GM21576 (cell line): ENCODE measurements around the gene CEP70.
"Not testable (repeated sequence)": the region's sequence is repeated elsewhere in the genome, so short reads cannot be mapped to it uniquely, and the experiment has no call there.

Source experiments
- ATAC-seq: cut with Tn5 transposase; IDR thresholded peaks from one replicate; pipeline ENCODE4 v1.9.1; 2021; ENCODE audit warnings: mild to moderate bottlenecking, moderate library complexity; ENCODE audit not compliant: unreplicated experiment

Gene CEP70

DNA sequence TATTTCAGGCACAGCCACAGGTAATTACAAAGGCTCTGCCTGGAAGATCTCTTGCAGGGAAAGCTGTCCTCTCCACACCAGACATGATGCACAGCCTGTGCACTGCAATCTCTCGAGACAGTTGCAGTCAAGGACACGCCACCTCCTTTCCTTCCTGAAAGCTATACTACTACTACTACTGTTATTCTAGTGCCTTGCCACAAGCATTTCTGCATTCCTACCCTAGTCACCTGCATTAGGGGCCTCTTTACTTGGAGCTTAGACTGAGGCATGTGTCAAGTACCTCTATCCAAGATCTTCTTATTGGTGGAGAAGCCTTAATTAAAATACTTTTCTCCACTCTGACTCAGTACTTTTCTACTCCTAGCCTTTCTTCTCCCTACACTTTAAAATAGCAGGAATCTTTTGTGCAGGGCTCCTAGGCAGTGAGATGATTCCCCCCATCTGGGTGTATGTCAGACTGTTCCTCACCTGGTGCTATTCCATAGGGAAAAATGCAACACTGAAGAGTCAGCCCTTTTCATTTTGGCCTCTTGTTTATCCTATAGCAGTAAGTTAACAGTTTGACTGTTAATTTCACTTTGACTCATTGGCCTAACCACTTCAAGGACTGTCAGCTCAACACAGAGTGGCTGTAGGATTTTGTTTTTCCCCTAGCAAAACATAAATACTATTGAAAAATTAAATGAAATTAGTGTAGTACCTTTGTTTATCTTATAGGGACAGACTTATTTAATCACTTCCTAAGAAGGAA lies 80.8 kb downstream of the CEP70 start:
- ATAC-seq: peak; percentile 69

DNA sequence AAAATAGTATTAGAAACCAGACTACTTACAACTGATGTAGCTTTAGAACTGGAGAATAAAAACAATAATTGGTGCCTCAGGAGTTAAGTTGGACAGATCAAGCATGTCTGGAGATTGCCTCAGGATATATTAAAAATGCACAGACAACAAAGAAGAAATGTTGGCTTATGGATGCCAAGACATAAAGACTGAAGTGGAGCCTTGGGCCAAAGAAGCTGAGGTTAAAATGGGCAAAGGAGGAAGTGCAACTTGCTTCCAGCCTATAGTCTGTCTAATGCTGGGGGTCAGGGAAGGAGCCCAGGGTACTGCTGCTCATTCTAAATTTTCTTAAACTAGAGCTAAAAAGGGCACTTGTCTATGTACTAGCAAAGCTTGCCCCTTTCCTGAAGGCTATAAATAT lies 82.1 kb downstream of the CEP70 start:
- no peak for ATAC-seq

GRCh38 chr3:138509586-138509985 lies 84.5 kb downstream of the CEP70 start:
- no peak for ATAC-seq

DNA sequence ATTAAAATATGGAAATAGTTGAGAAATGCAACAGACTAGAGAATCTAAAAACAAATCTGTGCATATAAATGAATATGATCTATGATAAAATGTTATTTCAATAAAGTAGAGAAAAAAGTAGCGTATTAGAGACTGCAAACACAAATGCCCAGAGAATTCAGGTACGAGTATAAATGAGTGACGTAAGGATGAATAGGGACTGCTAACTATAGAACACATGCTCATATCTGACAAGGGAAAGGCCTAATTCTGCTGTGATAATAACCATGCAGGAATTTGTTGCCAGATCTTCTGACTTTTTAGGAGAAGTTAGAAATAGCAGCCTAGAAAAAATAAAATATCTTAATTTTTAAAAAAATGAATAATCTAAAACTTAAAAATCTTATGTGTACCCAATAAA lies 86.5 kb downstream of the CEP70 start:
- no peak for ATAC-seq

GRCh38 chr3:138498991-138499390 lies 95.1 kb downstream of the CEP70 start:
- ATAC-seq: no peak

- ATAC-seq: no peak
Observed at GRCh38 chr3:138497851-138498250, 96.2 kb downstream of the CEP70 start.

GRCh38 chr3:138497021-138497420 lies 97.0 kb downstream of the CEP70 start:
- no peak for ATAC-seq

GRCh38 chr3:138496436-138496835 lies 97.6 kb downstream of the CEP70 start:
- no peak for ATAC-seq

GRCh38 chr3:138495638-138496037 lies 98.4 kb downstream of the CEP70 start:
- ATAC-seq: not testable (repeated sequence)

DNA sequence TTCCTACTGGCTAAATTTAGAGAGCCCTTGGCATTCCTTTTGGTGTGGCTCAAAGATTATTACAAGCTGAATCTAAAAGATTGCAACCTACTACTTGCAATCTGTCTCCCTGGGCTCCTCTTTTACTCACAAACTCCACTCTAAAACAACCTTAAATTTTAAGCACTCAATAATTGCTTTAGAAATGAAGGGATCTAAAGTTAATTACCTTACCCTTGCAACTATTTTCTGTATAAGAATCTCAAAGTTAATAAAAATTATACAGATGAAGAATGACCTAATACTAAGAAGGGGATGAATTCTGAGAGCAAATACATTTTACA lies 99.5 kb downstream of the CEP70 start:
- ATAC-seq: no peak

DNA sequence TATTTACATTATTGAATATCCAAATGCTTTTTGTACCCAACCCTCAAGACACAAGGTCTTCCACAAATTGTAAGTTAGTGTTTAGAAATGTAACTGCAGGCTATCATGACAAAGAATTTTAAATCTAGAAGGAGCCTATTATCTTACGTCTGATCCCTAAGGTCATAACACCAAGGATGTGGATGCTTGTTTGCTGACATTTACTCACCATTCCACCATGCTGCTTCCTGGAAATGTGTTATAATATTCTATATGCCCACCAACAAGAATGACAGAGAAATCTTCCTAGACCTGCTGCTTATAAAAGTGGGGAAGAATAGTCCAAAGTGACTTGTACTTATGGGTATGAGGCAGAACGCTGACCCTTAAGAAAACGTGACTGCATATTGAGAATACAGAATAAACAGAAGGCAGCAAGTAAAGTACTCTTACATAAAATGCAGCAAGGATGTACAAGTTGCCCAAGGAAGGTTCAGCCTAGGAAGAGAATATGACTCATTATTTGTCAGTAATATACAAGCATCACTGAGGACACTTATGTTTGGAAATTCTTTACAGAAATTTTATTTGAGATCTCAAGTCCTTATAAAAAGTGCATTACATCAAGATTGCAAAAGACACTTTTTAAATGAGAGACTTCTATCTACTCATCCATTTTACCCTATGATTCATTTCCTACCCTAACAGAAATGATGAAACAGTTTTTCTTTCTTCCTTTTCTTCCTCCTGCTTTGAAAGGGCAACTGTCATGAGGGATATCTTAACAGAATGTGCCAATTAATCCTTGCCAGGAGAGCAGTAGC lies 100.1 kb downstream of the CEP70 start:
- no peak for ATAC-seq

GRCh38 chr3:138492980-138493675 lies 100.9 kb downstream of the CEP70 start:
- ATAC-seq: no peak

DNA sequence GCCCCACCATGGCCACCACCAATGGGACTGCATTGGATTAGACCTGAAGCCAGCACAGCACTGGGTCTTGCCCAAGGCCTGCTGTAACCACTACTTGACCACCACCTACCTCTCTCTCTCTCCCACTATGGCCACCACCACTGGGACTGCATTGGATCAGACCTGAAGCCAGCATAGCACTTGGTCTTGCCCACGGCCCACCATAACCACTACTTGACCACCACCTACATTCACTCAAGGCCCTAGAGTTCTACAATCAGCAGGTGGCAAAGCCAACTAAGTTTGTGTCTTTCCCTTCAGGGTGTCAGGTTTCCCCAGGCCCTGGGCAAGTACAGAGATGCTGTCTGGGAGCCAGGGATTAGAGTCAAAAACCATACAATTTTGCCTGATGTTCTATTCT lies 102.1 kb downstream of the CEP70 start:
- no peak for ATAC-seq

DNA sequence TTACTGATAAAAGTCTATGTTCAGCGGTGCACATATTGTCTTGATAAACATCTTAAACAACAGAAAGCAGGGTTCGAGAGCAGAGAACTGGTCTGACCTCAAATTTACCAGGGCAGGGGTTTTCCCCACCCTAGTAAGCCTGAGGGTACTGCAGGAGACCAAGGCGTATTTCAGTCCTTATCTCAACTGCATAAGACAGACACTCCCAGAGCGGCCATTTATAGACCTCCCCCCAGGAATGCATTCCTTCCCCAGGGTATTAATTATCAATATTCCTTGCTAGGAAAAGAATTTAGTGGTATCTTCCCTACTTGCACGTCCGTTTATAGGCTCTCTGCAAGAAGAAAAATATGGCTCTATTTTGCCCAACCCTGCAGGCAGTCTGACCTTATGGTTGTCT lies 107.5 kb downstream of the CEP70 start:
- ATAC-seq: not testable (repeated sequence)

DNA sequence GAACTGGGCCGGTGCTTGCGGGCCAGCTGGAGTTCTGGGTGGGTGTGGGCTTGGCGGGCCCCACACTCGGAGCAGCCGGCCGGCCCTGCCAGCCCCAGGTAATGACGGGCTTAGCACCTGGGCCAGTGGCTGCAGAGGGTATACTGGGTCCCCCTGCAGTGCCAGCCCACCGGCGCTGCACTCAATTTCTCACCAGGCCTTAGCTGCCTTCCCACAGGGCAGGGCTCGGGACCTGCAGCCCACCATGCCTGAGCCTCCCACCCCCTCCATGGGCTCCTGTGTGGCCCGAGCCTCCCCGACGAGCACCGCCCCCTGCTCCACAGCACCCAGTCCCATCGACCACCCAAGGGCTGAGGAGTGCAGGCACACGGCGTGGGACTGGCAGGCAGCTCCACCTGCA lies 109.4 kb downstream of the CEP70 start:
- not testable (repeated sequence) for ATAC-seq

DNA sequence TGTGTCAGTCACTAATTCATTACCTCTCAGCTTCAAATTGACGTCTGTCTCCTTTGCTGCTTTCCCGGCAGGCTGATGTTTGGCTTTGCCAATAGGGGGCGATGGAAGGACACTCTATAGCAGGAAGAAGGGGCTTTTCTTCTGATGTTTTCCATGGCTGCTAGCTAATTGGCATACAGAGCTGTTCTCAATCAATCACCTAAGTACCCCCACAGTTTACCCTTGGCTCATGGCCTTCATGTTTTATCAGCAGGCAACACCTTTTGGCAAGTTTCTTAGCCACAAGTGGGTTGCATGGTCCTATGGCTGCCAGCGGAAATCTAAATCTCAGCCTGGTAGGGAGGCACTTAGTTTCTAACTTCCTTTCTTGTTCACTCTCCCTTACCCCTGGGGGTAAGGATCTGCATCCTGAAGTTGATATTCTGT lies 114.6 kb downstream of the CEP70 start:
- no peak for ATAC-seq

DNA sequence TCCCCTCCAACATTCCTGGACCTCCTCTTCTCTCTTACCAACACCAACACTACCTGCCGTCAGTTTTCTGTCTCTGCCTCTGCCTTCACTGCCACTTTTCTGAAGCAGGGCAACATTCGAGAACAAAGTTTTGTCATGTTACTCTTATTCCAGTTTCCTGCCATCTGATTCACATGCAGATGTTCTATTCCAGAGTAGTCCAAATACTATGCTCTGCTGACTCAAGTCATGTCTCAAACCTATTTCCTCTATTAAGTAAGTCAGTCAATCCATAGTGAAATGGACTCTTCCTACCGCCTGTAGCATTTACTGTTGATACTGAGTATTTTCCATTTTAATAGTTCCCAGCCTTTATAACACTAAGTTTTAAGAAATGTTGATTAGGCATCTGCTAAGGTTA lies 116.3 kb downstream of the CEP70 start:
- ATAC-seq: no peak

DNA sequence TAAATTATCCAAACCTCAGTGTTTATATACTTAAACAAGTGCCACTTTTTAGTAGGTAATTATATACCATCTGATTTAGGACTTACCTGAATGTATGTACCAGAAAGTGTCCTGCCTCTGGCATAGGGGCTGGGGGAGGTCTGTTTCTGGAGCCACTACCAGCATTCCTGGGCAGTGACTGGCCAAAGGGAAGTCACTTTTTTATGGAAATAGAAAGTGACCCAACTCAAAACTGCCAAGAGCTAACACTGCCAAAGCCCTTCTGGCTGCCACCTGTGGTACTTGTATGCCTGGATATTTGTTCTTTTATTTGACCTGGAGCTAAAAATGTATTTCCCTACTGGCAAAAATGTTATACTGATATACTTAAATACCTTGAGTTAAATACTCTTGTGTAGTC lies 116.9 kb downstream of the CEP70 start:
- no peak for ATAC-seq

DNA sequence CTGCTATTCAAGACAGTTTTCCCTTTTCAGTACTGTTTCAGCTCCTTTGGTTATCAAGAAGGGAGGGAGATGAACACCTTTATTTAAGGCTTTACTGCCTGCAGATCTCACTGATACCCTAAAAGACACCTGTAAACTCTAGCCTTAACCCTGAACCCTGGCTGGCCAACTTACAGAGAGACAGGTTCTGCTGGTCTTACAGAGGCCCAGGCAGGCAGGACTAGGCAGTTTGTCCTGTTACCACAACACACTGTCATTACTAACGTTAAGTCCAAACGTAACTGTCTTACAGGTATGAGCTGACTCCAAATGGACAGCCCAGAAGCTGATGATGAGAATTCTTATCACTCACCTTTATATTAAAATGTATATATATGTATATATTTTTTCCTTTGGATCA lies 117.5 kb downstream of the CEP70 start:
- ATAC-seq: no peak

DNA sequence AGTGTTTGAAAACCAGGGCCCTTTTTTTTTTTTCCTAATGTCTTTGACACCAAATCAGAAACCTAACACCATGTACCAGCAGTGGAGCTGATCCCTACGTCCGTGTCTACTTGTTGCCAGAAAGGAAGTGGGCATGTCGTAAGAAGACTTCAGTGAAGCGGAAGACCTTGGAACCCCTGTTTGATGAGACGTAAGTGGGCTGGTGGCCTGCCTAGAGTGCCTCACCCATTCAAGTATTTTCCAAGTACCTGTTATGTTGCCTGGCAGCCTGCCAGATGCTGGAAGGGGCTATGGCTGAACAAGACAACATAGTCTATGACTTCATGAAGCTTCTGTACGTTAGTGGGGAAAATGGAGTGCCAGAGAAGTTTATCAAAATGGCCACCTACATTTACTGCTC lies 119.9 kb downstream of the CEP70 start:
- ATAC-seq: no peak

- no peak for ATAC-seq
Observed at GRCh38 chr3:138473391-138473790, 120.7 kb downstream of the CEP70 start.
